Tibial nerve (tissue), 4 donors: Measurements from ENCODE around the gene LSS.

Source experiments
- EP300 ChIP-seq, 2 donors: sonication (generic); formaldehyde crosslinking; IDR thresholded peaks; one replicate each; pipeline ENCODE4 v1.6.1; 2017; ENCODE audit warnings: antibody characterized with exemption in 2 of 2, mild to moderate bottlenecking in 1 of 2
- POLR2A ChIP-seq, 2 donors: fragments of 450-650 bp; IDR thresholded peaks; one replicate each; pipeline ENCODE4 v1.6.1; 2017; ENCODE audit warnings: antibody characterized with exemption in 2 of 2, mild to moderate bottlenecking in 2 of 2, moderate library complexity in 2 of 2
- TF ChIP-seq, protein P1 (sequence below), 5 experiments: fragments of 200-600 bp in 3 of 5; fragments of 450-650 bp in 2 of 5; sonication (generic) in 3 of 5; IDR thresholded peaks; one replicate each; pipeline ENCODE4 v1.5.1; 2016 to 2019; ENCODE audit warnings: antibody characterized with exemption in 5 of 5, mild to moderate bottlenecking in 3 of 5, moderate library complexity in 2 of 5

GRCh38 chr21:46216132-46216747 is 12.3 kb downstream of the LSS start:
- TF ChIP-seq, protein P1, sequence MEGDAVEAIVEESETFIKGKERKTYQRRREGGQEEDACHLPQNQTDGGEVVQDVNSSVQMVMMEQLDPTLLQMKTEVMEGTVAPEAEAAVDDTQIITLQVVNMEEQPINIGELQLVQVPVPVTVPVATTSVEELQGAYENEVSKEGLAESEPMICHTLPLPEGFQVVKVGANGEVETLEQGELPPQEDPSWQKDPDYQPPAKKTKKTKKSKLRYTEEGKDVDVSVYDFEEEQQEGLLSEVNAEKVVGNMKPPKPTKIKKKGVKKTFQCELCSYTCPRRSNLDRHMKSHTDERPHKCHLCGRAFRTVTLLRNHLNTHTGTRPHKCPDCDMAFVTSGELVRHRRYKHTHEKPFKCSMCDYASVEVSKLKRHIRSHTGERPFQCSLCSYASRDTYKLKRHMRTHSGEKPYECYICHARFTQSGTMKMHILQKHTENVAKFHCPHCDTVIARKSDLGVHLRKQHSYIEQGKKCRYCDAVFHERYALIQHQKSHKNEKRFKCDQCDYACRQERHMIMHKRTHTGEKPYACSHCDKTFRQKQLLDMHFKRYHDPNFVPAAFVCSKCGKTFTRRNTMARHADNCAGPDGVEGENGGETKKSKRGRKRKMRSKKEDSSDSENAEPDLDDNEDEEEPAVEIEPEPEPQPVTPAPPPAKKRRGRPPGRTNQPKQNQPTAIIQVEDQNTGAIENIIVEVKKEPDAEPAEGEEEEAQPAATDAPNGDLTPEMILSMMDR (IDR thresholded peaks at IDR 0.05) = no peak
- TF ChIP-seq POLR2A (IDR thresholded peaks at IDR 0.05) (no peak), EP300 (IDR thresholded peaks at IDR 0.05) (no peak)
